ENCODE results near the gene OR6C76. TPM values are rescaled to one million over a fixed set of nuclear protein-coding genes. Genes with fewer than 3 reads are reported as not detected.

OR6C76 gene
- total and polyA plus RNA-seq, 2 of the 8 experiments (the other 6 are each of a cell fraction or from before 2014, with no cell fraction given) = not detected

DNA sequence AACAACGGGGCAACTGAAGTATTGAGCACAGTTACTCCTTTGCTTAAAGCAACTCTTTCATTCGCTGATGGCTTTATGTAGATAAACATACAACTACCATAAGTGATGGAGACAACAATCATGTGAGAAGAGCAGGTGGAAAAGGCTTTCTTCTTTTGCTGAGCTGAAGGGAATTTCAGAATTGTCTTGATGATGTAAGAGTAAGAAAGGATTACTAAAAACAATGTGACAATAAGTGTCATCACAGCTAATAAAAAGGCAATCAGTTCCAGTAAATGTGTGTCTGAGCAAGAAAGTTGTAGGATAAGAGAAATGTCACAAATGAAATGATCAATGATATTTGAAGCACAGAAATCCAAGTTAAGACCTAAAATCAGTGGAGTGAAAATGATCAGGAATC is 43.2 kb downstream of the OR6C76 start:
- Histone ChIP-seq H3K36me3 (ENCODE audit: control insufficient read depth in 2 of 4, insufficient read depth in 4 of 4, low read length in 3 of 4) (no peaks in the 10 kb centered on the region), H2AFZ (ENCODE audit: low read length) (peak overlapping the region; percentile 6; the same call in 1 of the 2 replicates), H2BK15ac (ENCODE audit: low read length) (no peak overlapping the region), H3K79me2 (ENCODE audit: control insufficient read depth in 1 of 2, insufficient read depth in 2 of 2, low read length in 2 of 2) (no peaks in the 10 kb centered on the region), H3K4me3 (ENCODE audit: extremely low read depth in 1 of 4, insufficient read depth in 2 of 4, low read depth in 3 of 4, low read length in 4 of 4) (no peak overlapping the region), H4K5ac (ENCODE audit: insufficient read length, low read depth, low read length) (no peak overlapping the region), H2BK120ac (replicated peaks; ENCODE audit: low read depth, low read length) (no peak overlapping the region), H3K23me2 (ENCODE audit: low read depth, low read length) (no peaks in the 10 kb centered on the region), H3K27ac (ENCODE audit: low read depth, low read length) (no peak overlapping the region), H2BK20ac (ENCODE audit: low read length) (no peak overlapping the region), H3K56ac (replicated peaks; ENCODE audit: insufficient read length, low read depth, low read length) (no peak overlapping the region), H3K14ac (ENCODE audit: insufficient read length) (no peak overlapping the region), H3K4me2 (ENCODE audit: insufficient read depth in 1 of 2, low read depth in 2 of 2, low read length in 2 of 2) (no peak overlapping the region), H2AK5ac (ENCODE audit: low read depth, low read length) (no peak overlapping the region), H2BK12ac (ENCODE audit: low read depth, low read length) (no peak overlapping the region), H4K8ac (ENCODE audit: extremely low read depth, insufficient read depth, low read length) (no peak overlapping the region), H3K79me1 (ENCODE audit: low read depth, low read length) (no peaks in the 10 kb centered on the region), H3K18ac (ENCODE audit: extremely low read depth, low read length) (no peak overlapping the region), H2BK5ac (ENCODE audit: low read depth, low read length) (no peak overlapping the region), H3K4ac (replicated peaks; ENCODE audit: insufficient read length, low read depth, low read length) (no peak overlapping the region), H3K27me3 (replicated peaks in 1 of 4; ENCODE audit: control insufficient read depth in 3 of 4, extremely low read depth in 1 of 4, insufficient read depth in 3 of 4, low read length in 3 of 4) (no peaks in the 10 kb centered on the region), H3K23ac (ENCODE audit: insufficient read length) (no peak overlapping the region), H4K20me1 (replicated peaks in 1 of 2; ENCODE audit: control insufficient read depth in 1 of 2, insufficient read depth in 2 of 2, low read length in 2 of 2) (no peaks in the 10 kb centered on the region), H4K91ac (replicated peaks; ENCODE audit: insufficient read length, low read length) (no peak overlapping the region), H3K9me3 (ENCODE audit: insufficient read depth in 2 of 2, low read depth in 1 of 2, low read length in 1 of 2) (no peaks in the 10 kb centered on the region), H3K9ac (replicated peaks in 1 of 4; ENCODE audit: extremely low read depth in 1 of 4, low read depth in 3 of 4, low read length in 3 of 4) (no peak overlapping the region), H3K4me1 (replicated peaks in 1 of 4; ENCODE audit: control insufficient read depth in 3 of 4, insufficient read depth in 4 of 4, low read length in 3 of 4) (no peaks in the 10 kb centered on the region)
- POLR2A ChIA-PET (ENCODE audit: partially characterized antibody) = no interaction called here
- DNase-seq (ENCODE audit: low read depth in 1 of 2, low spot score in 2 of 2) (no peak), FAIRE-seq (no peak)
- no peak for TF ChIP-seq HDAC2 (IDR thresholded peaks at IDR 0.05; ENCODE audit: borderline replicate concordance in 1 of 2, low read depth in 2 of 2, low read length in 2 of 2)
- TF ChIP-seq ASH2L (IDR thresholded peaks at IDR 0.05; ENCODE audit: low read length) = no peak
- 89% methylated on average over 2 of the region's 2 CpGs; no CpG with 5 or more reads in 1 of the 2 experiments for whole genome bisulfite sequencing, 2 experiments (ENCODE audit: extremely low coverage in 1 of 2, insufficient coverage in 1 of 2, insufficient read length in 1 of 2, insufficient replicate concordance in 2 of 2, low coverage in 1 of 2, low lambda C conversion rate in 2 of 2, missing lambda C conversion rate in 1 of 2)
- CTCF ChIA-PET (ENCODE audit: partially characterized antibody) = no interaction called here

Measured in H1 (cell line).